ENCODE results near the gene MBOAT2. TPM values are rescaled to one million over a fixed set of nuclear protein-coding genes. Genes with fewer than 3 reads are reported as not detected.

Gene MBOAT2
- total and polyA plus RNA-seq, 2 experiments from 2014 or later = 15.9 to 22.7 TPM

GRCh38 chr2:8833853-8834252 is 169.6 kb downstream of the MBOAT2 start (continued):
- no peak for TF ChIP-seq CTCF (conservative IDR thresholded peaks at IDR 0.05; ENCODE audit: low read depth in 2 of 2)
- TF ChIP-seq, protein P1, sequence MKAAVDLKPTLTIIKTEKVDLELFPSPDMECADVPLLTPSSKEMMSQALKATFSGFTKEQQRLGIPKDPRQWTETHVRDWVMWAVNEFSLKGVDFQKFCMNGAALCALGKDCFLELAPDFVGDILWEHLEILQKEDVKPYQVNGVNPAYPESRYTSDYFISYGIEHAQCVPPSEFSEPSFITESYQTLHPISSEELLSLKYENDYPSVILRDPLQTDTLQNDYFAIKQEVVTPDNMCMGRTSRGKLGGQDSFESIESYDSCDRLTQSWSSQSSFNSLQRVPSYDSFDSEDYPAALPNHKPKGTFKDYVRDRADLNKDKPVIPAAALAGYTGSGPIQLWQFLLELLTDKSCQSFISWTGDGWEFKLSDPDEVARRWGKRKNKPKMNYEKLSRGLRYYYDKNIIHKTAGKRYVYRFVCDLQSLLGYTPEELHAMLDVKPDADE (IDR thresholded peaks at IDR 0.05) = no peak
- no peak for TF ChIP-seq EZH2phosphoT487 (IDR thresholded peaks at IDR 0.05; ENCODE audit: unreplicated experiment)
- TF ChIP-seq CREB1 (CRISPR knock-in tag; IDR thresholded peaks at IDR 0.05; ENCODE audit: low read depth) = no peak
- no peak for TF ChIP-seq NANOG (IDR thresholded peaks at IDR 0.05; ENCODE audit: borderline replicate concordance)

GRCh38 chr2:8831516-8831915 is 172.0 kb downstream of the MBOAT2 start:
- Histone ChIP-seq H2AFZ (no peak overlapping the region), H3K9me2 (ENCODE audit: insufficient read depth) (no peaks in the 10 kb centered on the region), H3K79me2 (replicated peaks; ENCODE audit: insufficient read depth) (peaks cover 56% of the 10 kb centered on the region), H3K27me3 (ENCODE audit: insufficient read depth) (no peaks in the 10 kb centered on the region), H3K4me1 (ENCODE audit: insufficient read depth) (peaks cover 4% of the 10 kb centered on the region), H3K27ac (ENCODE audit: low read depth) (no peak overlapping the region), H3F3A (replicated peaks; ENCODE audit: low read depth) (no peaks in the 10 kb centered on the region), H3K36me3 (ENCODE audit: insufficient read depth) (no peaks in the 10 kb centered on the region), H4K20me1 (replicated peaks; ENCODE audit: insufficient read depth) (peaks cover 3% of the 10 kb centered on the region), H3K4me3 (no peak overlapping the region), H3K4me2 (no peak overlapping the region)
- Mint-ChIP-seq H3K36me3 (ENCODE audit: low read depth) (no peaks in the 10 kb centered on the region), H3K9me3 (no peaks in the 10 kb centered on the region), H3K4me1 (peaks cover 18% of the 10 kb centered on the region; the same call in 2 of the 3 replicates), H3K4me3 (no peak overlapping the region), H3K27me3 (ENCODE audit: insufficient read depth, low read depth, poor library complexity) (peaks cover 3% of the 10 kb centered on the region), H3K27ac (no peak overlapping the region)
- ATAC-seq (peak; percentile 63), DNase-seq (ENCODE audit: low spot score) (no peak)
- TF ChIP-seq, protein P1 (IDR thresholded peaks at IDR 0.05) = no peak
- no peak for TF ChIP-seq ZNF462 (CRISPR knock-in tag; IDR thresholded peaks at IDR 0.05)
- TF ChIP-seq POLR2AphosphoS5 (IDR thresholded peaks at IDR 0.05; ENCODE audit: low read depth) = no peak
- TF ChIP-seq EZH2 (IDR thresholded peaks at IDR 0.05; ENCODE audit: low read depth, unreplicated experiment) = no peak
- no peak for TF ChIP-seq STAT1 (IDR thresholded peaks at IDR 0.05; ENCODE audit: unreplicated experiment)
- no peak for TF ChIP-seq REST (IDR thresholded peaks at IDR 0.05; ENCODE audit: unreplicated experiment)
- no peak for TF ChIP-seq ZNF114 (CRISPR knock-in tag; IDR thresholded peaks at IDR 0.05)

Measured in GM23338 (cell line).